ENCODE data around the gene ANKMY1. TPM values are rescaled to one million over a fixed set of nuclear protein-coding genes. Genes with fewer than 3 reads are reported as not detected.

The ANKMY1 gene
- total and polyA plus RNA-seq, 2 of the 13 experiments (the other 11 are each of a cell fraction or from before 2014, with no cell fraction given), result 11.7 to 18.8 TPM

- peak; percentile 48; the same call in 1 of the 2 replicates for TF ChIP-seq ZNF761 (CRISPR knock-in tag; conservative IDR thresholded peaks at IDR 0.05)
- no peak for TF ChIP-seq NBN (conservative IDR thresholded peaks at IDR 0.05)
- no peak for TF ChIP-seq TCF12 (IDR thresholded peaks at IDR 0.05)
- 0 out of 2 replicates have a peak, but pooled peaks have one; percentile 7 for TF ChIP-seq TCF12 (CRISPR knock-in tag; IDR thresholded peaks at IDR 0.05)
- TF ChIP-seq KDM2A (CRISPR knock-in tag; IDR thresholded peaks at IDR 0.05; ENCODE audit: borderline replicate concordance, low read depth), result peak; percentile 88
- no peak for TF ChIP-seq EED (CRISPR knock-in tag; IDR thresholded peaks at IDR 0.05)
- TF ChIP-seq, protein P1, sequence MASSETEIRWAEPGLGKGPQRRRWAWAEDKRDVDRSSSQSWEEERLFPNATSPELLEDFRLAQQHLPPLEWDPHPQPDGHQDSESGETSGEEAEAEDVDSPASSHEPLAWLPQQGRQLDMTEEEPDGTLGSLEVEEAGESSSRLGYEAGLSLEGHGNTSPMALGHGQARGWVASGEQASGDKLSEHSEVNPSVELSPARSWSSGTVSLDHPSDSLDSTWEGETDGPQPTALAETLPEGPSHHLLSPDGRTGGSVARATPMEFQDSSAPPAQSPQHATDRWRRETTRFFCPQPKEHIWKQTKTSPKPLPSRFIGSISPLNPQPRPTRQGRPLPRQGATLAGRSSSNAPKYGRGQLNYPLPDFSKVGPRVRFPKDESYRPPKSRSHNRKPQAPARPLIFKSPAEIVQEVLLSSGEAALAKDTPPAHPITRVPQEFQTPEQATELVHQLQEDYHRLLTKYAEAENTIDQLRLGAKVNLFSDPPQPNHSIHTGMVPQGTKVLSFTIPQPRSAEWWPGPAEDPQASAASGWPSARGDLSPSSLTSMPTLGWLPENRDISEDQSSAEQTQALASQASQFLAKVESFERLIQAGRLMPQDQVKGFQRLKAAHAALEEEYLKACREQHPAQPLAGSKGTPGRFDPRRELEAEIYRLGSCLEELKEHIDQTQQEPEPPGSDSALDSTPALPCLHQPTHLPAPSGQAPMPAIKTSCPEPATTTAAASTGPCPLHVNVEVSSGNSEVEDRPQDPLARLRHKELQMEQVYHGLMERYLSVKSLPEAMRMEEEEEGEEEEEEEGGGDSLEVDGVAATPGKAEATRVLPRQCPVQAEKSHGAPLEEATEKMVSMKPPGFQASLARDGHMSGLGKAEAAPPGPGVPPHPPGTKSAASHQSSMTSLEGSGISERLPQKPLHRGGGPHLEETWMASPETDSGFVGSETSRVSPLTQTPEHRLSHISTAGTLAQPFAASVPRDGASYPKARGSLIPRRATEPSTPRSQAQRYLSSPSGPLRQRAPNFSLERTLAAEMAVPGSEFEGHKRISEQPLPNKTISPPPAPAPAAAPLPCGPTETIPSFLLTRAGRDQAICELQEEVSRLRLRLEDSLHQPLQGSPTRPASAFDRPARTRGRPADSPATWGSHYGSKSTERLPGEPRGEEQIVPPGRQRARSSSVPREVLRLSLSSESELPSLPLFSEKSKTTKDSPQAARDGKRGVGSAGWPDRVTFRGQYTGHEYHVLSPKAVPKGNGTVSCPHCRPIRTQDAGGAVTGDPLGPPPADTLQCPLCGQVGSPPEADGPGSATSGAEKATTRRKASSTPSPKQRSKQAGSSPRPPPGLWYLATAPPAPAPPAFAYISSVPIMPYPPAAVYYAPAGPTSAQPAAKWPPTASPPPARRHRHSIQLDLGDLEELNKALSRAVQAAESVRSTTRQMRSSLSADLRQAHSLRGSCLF (CRISPR knock-in tag; IDR thresholded peaks at IDR 0.05; ENCODE audit: borderline replicate concordance), result no peak
- TF ChIP-seq RBFOX2 (IDR thresholded peaks at IDR 0.05; ENCODE audit: low read depth, low read length), result peak; percentile 67
- 0 out of 2 replicates have a peak, but pooled peaks have one; percentile 55 for TF ChIP-seq ZNF160 (CRISPR knock-in tag; IDR thresholded peaks at IDR 0.05)
- 0 out of 2 replicates have a peak, but pooled peaks have one; percentile 60 for TF ChIP-seq HDAC2 (CRISPR knock-in tag; IDR thresholded peaks at IDR 0.05)
- TF ChIP-seq, protein P2, sequence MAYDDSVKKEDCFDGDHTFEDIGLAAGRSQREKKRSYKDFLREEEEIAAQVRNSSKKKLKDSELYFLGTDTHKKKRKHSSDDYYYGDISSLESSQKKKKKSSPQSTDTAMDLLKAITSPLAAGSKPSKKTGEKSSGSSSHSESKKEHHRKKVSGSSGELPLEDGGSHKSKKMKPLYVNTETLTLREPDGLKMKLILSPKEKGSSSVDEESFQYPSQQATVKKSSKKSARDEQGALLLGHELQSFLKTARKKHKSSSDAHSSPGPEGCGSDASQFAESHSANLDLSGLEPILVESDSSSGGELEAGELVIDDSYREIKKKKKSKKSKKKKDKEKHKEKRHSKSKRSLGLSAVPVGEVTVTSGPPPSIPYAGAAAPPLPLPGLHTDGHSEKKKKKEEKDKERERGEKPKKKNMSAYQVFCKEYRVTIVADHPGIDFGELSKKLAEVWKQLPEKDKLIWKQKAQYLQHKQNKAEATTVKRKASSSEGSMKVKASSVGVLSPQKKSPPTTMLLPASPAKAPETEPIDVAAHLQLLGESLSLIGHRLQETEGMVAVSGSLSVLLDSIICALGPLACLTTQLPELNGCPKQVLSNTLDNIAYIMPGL (CRISPR knock-in tag; IDR thresholded peaks at IDR 0.05; ENCODE audit: borderline replicate concordance in 1 of 2, low read depth in 1 of 2), result peak; percentile 55 to 82; a peak in 2 of 4 replicates
- TF ChIP-seq ZNF720 (CRISPR knock-in tag; IDR thresholded peaks at IDR 0.05), result no peak
- TF ChIP-seq ZNF180 (CRISPR knock-in tag; IDR thresholded peaks at IDR 0.05; ENCODE audit: borderline replicate concordance, low read depth), result no peak
- TF ChIP-seq NR2F6 (IDR thresholded peaks at IDR 0.05), result peak; percentile 30; the same call in 1 of the 2 replicates
- TF ChIP-seq NR2F6 (CRISPR knock-in tag; IDR thresholded peaks at IDR 0.05), result no peak; the same call in 1 of the 2 replicates
- no peak for TF ChIP-seq MAFG (CRISPR knock-in tag; IDR thresholded peaks at IDR 0.05)
- TF ChIP-seq, protein P3, sequence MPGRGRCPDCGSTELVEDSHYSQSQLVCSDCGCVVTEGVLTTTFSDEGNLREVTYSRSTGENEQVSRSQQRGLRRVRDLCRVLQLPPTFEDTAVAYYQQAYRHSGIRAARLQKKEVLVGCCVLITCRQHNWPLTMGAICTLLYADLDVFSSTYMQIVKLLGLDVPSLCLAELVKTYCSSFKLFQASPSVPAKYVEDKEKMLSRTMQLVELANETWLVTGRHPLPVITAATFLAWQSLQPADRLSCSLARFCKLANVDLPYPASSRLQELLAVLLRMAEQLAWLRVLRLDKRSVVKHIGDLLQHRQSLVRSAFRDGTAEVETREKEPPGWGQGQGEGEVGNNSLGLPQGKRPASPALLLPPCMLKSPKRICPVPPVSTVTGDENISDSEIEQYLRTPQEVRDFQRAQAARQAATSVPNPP (CRISPR knock-in tag; IDR thresholded peaks at IDR 0.05), result no peak
- TF ChIP-seq, protein P4, sequence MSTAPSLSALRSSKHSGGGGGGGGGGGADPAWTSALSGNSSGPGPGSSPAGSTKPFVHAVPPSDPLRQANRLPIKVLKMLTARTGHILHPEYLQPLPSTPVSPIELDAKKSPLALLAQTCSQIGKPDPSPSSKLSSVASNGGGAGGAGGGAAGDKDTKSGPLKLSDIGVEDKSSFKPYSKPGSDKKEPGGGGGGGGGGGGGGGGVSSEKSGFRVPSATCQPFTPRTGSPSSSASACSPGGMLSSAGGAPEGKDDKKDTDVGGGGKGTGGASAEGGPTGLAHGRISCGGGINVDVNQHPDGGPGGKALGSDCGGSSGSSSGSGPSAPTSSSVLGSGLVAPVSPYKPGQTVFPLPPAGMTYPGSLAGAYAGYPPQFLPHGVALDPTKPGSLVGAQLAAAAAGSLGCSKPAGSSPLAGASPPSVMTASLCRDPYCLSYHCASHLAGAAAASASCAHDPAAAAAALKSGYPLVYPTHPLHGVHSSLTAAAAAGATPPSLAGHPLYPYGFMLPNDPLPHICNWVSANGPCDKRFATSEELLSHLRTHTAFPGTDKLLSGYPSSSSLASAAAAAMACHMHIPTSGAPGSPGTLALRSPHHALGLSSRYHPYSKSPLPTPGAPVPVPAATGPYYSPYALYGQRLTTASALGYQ (CRISPR knock-in tag; IDR thresholded peaks at IDR 0.05), result no peak; the same call in 1 of the 2 replicates
- TF ChIP-seq ZNF652 (CRISPR knock-in tag; IDR thresholded peaks at IDR 0.05; ENCODE audit: borderline replicate concordance, low read depth), result no peak
- peak; percentile 62 for TF ChIP-seq PTBP1 (IDR thresholded peaks at IDR 0.05; ENCODE audit: low read depth, low read length, poor library complexity, severe bottlenecking)
Observed at GRCh38 chr2:240604939-240605716, 47.3 kb upstream of the ANKMY1 start (continued).

All from HepG2 (cell line).